HG02943 (cell line): ENCODE data around the gene CA12.
"Not testable (repeated sequence)": the region's sequence is repeated elsewhere in the genome, so short reads cannot be mapped to it uniquely, and the experiment has no call there.

Experiments
- ATAC-seq: cut with Tn5 transposase; IDR thresholded peaks from one replicate; pipeline ENCODE4 v1.9.1; 2021; ENCODE audit warnings: mild to moderate bottlenecking, low read depth, moderate library complexity; ENCODE audit not compliant: unreplicated experiment

Gene CA12

GRCh38 chr15:63362196-63362595 lies 19.4 kb downstream of the CA12 start:
- ATAC-seq: no peak

DNA sequence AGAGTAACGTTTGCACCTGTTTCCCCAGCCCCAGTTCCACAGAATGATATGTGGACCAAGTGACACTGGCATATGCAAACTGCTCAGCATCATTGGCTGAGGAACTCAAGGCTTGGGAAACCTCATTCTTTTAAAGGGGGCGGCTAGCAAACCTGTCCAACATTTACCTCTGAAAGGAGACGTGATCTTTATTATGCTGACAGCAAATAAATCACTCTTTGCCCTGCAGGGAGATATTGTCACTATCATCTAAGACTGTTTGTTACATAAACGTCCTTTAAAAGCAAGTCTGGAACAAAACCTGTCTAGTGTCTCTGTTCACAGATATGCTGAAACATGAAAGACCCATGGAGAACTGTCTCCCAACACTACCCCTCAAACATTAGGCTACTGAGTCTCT lies 21.5 kb downstream of the CA12 start:
- no peak for ATAC-seq

DNA sequence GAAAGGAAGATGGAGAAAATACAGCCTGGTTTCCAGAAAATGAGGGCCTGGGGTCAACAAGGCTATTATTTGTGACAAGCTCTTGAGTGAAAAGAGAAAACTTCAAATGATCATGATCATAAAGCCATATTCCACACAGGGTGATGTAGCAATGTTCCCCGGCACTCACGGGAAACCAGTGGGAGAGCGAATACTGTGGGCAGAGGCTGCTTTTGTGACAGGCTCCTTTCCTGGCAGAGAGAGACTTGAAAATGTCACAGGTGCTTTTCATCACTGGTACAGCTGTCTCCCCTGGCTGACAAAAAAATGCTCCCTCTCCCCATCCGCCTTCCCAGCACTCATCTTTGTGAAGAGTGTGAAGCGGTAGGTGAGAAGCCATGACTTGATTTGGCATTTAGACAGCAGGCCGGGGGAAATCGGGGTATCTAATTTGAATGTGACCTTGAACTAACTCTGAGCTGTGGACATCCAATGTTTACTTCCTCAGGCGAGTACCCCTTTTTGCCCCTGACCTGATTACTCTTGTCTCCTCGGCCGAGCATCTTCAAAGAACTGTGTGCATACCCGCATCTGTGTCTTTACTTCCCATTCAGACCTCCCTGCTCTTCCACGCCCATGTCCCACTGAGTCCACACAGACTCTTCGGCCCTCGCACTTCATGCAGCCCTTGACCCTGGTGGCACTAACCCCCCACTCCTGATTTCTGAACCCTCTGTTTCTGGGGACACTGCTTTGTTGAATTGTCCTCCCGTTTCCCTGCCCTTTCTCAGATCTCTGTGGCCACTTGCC lies 23.2 kb downstream of the CA12 start:
- ATAC-seq: no peak

DNA sequence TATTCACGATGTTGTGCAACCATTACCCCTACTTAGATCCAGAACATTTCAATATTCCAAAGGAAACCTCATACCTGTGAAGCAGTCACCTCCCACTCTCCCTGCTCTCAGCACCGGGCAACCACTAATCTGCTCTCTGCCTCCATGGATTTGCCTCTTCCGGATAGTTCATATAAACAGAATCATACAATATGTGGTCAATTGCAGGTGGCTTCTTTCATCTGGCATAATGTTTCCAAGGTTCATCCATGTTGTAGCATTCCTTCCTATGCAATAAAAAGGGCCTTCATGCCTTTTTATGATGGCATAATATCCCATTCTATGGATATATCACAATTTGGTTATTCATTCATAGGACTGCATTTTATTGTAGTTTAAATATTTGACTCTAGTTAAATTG lies 23.9 kb downstream of the CA12 start:
- no peak for ATAC-seq

DNA sequence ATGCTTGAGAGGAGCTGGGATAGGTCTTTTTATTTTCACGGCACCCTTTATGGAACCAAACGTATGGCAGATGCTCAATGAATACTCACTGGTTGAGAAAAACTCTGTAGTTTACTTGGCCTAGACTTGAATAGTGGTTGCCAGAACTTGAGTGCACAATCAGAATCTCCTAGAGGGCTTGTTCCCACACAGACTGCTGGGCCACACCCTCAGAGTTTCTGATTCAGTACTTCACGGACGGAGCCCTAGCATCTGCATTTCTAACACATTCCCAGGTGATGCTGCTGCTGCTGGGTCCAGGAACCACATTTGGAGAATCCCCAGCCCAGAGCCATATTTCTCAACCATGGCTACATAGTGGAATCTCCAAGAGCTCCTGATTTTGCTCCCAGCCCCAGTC lies 24.6 kb downstream of the CA12 start:
- ATAC-seq: no peak

DNA sequence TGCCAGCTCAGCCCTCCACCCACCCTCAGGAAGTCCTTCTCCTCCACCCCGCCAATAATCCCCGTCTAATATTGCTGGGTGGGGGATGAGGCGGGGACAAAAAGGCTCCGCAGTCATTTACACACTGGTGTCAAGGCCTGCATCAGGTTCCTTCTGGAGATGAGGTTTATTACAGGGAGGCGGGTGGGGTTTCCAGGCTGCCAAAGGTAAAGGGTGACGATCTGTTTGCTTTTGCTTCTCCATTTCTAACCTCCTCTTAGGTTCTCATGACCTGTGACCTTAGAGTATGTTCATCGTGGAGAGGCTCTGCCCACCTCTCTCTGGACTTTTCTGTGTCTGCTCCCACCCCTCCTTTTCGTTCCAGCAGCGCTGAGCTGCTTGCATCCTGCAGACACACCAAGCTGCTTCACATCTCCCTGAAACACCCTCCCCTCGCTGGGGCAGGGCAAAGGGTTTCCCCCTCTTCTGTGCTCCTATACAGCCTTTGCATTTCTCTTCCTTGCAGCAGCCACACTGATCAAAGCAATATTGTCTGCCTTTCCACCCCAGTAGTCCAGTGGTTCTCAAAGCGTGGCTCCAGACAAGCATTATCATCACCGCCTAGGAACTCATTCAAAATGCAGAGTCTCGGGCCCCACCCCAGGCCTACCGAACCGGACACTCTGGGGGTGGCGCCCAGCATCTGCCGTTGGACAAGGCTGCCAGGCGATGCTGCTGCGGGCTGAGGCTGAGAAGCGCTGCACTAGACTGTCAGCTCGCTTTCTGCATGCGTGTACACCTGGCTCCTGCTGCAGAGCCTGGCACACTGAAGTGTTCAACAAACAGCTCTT lies 26.6 kb downstream of the CA12 start:
- ATAC-seq: no peak

GRCh38 chr15:63353887-63354286 lies 27.8 kb downstream of the CA12 start:
- ATAC-seq: no peak

DNA sequence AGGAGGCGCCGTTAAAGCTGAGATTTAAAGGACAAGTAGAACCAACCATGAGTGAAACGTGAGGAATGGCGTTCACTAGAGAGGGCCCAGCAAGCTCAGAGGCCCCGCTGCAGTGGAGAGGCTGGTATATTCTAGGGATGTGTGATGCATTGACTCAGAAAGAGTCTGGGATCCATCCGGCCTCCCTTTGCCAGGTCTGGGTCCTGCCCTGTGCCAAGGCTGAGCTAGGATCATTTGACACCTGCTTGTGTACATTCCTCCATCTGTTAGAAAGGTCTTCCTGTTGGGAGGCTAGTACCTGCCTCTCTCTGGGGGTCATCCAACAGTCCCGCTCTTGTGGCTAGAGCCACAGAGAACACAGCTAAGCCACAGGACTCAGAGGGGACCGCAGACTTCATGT lies 28.4 kb downstream of the CA12 start:
- no peak for ATAC-seq

DNA sequence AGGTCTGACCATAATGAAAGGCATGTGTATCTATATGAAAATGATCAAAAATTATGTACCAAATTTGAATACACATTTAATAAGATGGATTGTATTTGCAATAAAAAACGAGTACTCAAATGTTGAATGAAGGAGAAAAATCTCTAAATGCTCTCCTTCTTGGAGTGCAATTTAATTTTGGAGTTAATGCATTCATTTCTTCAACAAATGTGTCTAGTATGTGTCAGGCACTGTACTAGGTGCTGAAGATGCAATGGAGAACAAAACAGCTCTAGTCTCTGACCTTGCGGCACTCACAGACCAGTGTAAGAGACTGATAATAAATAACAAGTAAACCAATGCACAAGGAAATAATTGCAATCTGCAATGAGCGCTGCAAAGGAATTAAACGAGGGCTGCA lies 28.8 kb downstream of the CA12 start:
- ATAC-seq: no peak

DNA sequence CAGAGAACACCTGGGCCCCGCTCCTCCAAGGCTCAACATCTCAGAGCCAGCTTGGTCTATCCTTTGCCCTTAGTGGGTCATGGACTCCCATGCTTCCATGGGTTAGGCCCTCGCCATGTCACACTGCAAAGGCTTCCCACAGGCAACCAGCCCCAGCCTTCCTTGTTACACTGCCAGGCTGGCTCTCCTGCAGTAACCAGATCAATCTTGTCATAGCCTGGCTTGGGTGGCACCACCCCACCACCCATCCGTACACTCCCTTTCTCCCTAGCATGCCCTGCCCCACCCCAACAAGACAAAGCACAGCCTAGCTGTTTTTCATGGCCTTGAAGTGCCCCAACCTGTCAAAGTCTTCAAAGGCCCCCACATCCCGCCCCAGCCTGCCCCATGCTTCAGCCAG lies 30.5 kb downstream of the CA12 start:
- ATAC-seq: no peak

DNA sequence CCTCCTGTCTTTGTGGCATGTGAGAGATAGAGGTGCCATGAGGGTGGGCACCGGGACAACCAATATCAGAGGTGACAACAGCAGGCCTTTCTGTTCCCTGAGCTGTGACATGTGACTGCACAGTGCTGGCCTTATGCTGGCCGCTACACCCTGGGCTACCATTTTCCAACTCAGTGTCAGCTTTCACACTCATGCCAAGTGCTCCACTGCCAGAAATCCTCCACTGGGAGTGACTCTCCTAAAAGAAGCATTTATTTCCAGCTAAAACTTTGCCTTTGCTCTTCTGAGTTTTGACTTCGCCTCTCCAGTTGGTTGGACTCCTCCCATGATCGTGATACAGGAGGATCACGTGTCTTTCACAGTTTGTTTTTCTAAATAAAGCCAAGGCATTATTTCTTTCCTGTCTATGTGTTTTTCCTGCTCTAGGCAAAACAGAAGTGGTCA lies 31.4 kb downstream of the CA12 start:
- ATAC-seq: no peak

- no peak for ATAC-seq
Observed at GRCh38 chr15:63349621-63350020, 32.0 kb downstream of the CA12 start.

GRCh38 chr15:63349156-63349555 lies 32.5 kb downstream of the CA12 start:
- ATAC-seq: no peak

- ATAC-seq: no peak
Observed at GRCh38 chr15:63348392-63348791, 33.3 kb downstream of the CA12 start.

DNA sequence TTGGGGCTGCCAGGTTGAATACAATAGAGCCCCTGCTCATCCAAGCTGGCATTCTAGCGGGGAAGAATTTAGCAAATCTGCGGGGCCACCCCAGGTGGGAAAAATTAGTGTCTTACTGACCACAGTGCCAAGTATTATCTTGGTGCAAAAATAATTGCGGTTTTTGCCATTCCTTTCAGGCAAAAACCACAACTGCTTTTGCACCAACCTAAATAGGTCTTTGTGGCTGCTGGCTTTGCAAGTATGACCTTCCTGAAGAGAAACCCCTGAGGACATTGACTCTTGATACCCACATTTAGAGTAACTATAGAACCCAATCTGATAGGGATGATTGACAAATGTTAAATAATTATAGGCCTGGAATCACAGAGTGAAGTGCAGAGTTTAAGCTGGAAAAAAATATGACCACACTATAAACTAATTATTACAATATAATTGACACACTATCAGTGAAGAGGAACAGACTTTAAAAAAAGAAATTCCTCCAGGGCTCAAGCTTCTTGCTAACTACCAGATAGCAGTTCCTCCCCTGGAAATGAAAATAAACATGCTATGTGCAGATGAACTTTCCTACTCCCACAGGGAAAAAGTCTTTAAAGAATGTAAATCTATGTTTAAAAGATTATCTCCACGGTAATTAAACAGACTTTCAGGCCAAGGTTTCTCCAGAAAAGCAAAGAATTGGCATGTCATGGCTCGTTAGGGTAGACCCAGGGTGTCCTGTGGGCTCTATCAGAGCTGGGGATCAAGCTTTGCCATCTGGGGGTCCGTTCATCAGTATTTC lies 34.4 kb downstream of the CA12 start:
- no peak for ATAC-seq

DNA sequence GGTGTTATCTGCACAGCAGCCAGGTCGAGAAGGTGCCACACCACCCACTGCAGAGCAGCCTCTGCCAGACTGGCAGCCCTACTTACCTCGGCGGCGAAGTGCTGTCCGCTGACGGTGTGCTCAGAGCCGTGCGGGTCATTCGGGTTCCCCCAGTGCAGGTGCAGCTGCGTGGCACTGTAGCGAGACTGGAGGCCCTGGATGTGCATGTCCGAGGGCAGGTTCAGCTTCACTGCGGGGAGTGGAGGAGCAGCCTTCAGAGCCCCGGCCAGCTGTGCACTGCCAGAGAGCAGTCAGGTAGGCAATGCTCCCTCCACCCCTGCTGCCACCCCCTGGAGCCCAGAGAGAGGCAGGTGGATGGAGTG lies 36.3 kb downstream of the CA12 start:
- ATAC-seq: no peak

DNA sequence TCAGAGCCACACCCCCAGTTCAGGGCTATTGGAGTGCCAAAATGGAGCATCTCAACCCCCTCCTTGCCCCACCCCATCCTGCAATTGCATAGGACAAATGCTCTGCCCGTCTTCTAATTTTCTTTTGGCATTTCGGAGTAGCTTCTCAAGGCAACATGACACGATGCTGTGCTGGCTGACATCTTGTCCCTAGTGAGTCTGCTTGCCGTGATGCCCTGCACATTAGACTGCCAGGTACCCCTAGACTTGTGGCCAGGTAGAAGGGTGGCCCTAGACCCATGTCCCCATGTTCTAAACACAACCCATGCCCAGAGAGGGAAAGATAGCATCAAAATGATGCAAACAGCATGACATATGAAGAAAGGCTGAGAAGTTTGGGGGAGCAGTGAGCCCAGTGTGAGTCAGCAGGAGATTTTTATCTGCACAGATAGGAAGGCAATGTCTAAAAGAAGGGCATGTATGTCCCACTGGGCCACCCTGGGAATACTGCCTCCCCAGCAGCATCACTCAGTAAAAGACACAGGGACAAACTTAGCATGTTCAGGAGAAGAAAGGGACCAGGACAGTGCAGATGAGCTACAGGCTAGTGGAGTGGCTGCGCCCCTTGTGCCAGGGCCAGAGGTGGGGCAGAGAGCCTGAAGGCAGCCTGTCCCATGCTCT lies 36.8 kb downstream of the CA12 start:
- no peak for ATAC-seq

DNA sequence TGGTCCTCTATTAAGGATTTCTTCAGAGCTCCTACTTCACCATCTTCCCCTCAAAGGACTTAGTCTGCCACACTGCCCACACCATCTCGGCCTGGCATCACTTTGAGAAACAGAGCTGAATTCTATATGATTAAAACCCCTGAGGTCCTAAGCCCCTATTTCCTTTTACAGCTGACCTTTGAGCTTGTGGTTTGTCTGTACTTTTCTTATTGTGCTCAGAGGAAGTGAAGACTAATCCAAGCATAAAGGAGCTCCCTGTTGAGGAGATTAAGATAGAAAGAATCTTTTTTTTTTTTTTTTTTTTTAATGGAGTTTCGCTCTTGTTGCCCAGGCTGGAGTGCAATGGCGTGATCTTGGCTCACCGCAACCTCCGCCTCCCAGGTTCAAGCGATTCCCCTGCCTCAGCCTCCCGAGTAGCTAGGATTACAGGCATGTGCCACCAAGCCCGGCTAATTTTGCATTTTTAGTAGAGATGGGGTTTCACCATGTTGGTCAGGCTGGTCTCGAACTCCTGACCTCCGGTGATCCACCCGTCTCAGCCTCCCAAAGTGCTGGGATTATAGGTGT lies 38.6 kb downstream of the CA12 start:
- ATAC-seq: not testable (repeated sequence)

GRCh38 chr15:63341898-63342297 lies 39.7 kb downstream of the CA12 start:
- ATAC-seq: no peak

- no peak for ATAC-seq
Observed at GRCh38 chr15:63340878-63341277, 40.8 kb downstream of the CA12 start.
